Fibroblast of villous mesenchyme (primary cell): ENCODE results near the gene USP15. TPM values are rescaled to one million over a fixed set of nuclear protein-coding genes. Genes with fewer than 3 reads are reported as not detected.

Source experiments
- DNase-seq: peaks from one replicate; pipeline ENCODE4 v3.0.0-alpha.2; 2010; ENCODE audit warnings: low read depth
- H3K4me3 ChIP-seq: 2 replicates; pipeline ENCODE4 v1.5.1; 2011; ENCODE audit warnings: low read depth, mild to moderate bottlenecking, low read length
- total RNA-seq: library from RNA; depleted of rRNA; stranded (reverse); fragments of >200 nt; gene quantifications from 2 replicates; pipeline ENCODE4 v1.2.3, GENCODE V29; 2012
- TF ChIP-seq, protein P1 (sequence below): IDR thresholded peaks from 2 replicates; pipeline ENCODE4 v1.5.1; 2012; ENCODE audit warnings: low read depth, mild to moderate bottlenecking, low read length; ENCODE audit not compliant: insufficient read depth

The USP15 gene
- total RNA-seq, 1 donor: 66.1 TPM

- no peak overlapping the region for H3K4me3 ChIP-seq
- DNase-seq: no peak
- TF ChIP-seq, protein P1, sequence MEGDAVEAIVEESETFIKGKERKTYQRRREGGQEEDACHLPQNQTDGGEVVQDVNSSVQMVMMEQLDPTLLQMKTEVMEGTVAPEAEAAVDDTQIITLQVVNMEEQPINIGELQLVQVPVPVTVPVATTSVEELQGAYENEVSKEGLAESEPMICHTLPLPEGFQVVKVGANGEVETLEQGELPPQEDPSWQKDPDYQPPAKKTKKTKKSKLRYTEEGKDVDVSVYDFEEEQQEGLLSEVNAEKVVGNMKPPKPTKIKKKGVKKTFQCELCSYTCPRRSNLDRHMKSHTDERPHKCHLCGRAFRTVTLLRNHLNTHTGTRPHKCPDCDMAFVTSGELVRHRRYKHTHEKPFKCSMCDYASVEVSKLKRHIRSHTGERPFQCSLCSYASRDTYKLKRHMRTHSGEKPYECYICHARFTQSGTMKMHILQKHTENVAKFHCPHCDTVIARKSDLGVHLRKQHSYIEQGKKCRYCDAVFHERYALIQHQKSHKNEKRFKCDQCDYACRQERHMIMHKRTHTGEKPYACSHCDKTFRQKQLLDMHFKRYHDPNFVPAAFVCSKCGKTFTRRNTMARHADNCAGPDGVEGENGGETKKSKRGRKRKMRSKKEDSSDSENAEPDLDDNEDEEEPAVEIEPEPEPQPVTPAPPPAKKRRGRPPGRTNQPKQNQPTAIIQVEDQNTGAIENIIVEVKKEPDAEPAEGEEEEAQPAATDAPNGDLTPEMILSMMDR: no peak
These were observed 122.3 kb downstream of the USP15 start for GRCh38 chr12:62382526-62382925.

DNA sequence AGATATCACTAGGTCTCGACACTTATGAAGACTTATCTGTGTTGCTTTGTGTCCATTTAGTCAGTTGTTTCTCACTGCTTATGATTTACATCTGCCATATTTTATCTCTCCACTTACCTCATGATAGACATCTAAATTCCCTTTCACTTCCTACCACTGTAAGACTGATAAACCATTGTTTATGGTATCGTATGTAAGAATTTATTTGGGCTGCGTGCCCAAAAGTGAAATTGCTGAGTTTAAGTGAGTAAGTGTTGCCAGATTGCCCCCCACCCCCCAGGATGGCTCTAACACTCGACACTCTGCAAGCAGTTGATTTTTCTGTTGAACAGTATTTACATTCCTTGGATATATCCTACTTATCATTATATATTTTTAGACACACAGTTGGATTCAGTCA, 136.5 kb downstream of the USP15 start:
- H3K4me3 ChIP-seq: no peak overlapping the region
- TF ChIP-seq, protein P1: no peak
- peak; percentile 63 for DNase-seq

- TF ChIP-seq, protein P1: no peak
- no peak overlapping the region for H3K4me3 ChIP-seq
These were observed 139.9 kb downstream of the USP15 start for GRCh38 chr12:62400135-62400534.

DNA sequence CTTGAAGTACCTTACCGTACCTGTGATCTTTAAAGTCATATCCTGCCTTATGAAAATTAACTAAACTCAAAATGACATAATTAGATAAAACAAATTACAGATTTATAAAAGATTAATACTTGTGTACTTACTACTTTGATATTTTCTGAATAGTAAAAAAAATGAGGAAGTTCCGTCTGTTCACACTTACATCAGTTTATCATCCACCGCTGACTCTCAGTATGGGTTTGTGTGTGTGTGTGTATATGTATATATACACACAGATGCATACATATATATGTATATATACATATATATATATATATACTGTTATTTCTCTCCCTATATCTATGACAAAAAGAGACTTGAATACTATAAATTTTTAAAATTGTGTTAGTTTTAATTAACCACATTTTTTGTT, 141.4 kb downstream of the USP15 start:
- DNase-seq: no peak
- TF ChIP-seq, protein P1: no peak

More at GRCh38 chr12:62400135-62400534, 139.9 kb downstream of the USP15 start:
- DNase-seq: no peak

GRCh38 chr12:62403031-62403430, 142.8 kb downstream of the USP15 start:
- H3K4me3 ChIP-seq: no peak overlapping the region
- no peak for DNase-seq
- TF ChIP-seq, protein P1: no peak

More for the DNA sequence above, 141.4 kb downstream of the USP15 start:
- no peak overlapping the region for H3K4me3 ChIP-seq

DNA sequence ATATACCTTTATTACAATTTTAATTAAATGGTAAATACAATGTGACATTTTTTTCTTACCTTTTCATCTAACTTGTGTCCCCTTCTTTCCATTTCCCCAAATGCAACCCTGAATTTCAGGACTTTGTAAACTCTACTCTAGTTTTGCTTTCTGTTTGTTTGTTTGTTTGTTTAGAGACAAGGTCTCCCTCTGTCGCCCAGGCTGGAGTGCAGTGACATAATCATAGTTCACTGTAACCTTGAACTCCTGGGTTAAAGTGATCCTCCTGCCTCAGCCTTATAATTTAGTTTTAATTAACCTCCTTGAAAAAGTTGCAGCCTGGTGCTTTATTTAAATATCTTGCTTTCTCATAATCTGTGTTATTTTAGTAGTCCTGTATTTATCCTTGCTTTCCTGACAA, 147.4 kb downstream of the USP15 start:
- DNase-seq: no peak
- TF ChIP-seq, protein P1: no peak
- H3K4me3 ChIP-seq: no peak overlapping the region

- TF ChIP-seq, protein P1: no peak
- no peak overlapping the region for H3K4me3 ChIP-seq
- DNase-seq: peak; percentile 12
These were observed 148.9 kb downstream of the USP15 start for GRCh38 chr12:62409068-62409467.
